Testis (tissue), 2 donors: ENCODE measurements around the gene KCNB1.

Experiments used
- CTCF ChIP-seq, 3 experiments: fragments of 450-650 bp in 2 of 3; fragments of 200-600 bp in 1 of 3; sonication (generic) in 1 of 3; IDR thresholded peaks; one replicate each; pipeline ENCODE4 v1.5.1; 2016 to 2019; ENCODE audit warnings: antibody characterized with exemption in 3 of 3, mild to moderate bottlenecking in 2 of 3, moderate library complexity in 1 of 3
- POLR2A ChIP-seq: fragments of 450-650 bp; IDR thresholded peaks from one replicate; pipeline ENCODE4 v1.6.1; 2017; ENCODE audit warnings: antibody characterized with exemption, mild to moderate bottlenecking, moderate library complexity

DNA sequence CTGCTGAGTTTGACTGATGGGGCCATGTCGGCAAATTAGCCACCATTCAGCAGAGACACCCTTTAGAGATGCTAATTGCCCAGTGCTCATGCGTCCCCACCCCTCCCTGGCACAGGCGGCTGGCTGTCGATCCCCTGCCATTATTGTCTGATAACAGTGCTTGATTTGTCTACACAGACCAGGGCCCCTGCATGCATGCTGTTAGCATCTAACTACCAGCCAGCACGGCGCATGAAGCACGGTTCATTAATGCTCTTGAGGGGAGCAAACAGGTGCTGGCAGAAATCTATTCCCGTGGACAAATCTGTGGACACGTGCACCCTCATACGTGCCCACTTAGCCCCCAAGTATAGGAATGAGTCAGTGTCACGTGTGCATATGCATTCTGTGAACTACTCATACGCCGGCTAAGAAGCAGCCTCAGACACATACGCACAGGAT is 32.2 kb downstream of the KCNB1 start:
- no peak for TF ChIP-seq CTCF (IDR thresholded peaks at IDR 0.05)
- TF ChIP-seq POLR2A, result no peak
